ENCODE results near the gene IGF2.

IGF2 gene

DNA sequence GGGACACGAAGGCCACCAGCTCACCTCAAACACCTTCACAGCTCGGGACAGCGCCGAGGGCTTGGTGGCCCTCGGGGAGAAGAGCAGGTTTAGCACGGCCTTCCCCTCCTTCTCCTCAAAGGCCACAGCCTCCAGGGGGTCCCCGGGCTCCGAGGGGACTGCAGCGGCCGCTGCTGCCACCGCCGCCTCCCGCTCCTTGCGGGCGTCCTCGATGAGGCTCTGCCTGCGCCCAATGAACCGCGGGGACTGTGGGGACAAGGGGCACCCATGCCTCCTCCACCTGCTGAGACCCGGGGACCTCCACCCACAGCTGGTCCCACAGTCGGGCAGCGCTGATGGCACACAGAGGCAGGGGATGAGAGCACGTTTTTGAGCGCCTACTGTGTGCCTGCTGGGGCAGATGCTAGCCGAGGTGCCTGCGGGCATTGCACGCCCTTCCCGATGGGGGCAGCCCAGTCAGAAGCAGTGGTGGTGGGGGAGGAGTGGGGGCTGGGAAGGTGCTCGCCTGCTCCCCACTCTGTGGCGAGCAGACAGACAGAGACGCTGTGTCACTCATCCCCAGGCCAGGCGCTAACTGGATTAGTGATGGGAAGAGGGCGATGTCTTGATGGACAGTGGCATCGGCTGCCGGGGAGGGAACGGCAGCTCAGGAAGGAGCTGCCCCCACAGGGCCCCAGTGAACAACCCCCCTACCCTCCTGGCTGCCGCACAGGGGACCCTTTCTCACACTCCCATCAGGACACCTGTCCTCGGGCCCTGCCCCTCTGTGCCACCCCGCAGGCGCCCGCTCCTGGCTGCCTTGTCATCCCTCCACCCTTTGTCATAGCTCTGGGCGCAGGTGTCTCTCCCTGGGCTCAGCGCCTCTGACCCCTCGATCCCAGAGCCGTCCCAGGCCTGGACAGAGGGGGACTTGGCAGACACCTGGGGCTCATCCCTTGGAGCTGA is 30.7 kb upstream of the IGF2 start:
- no peak for DNase-seq

DNA sequence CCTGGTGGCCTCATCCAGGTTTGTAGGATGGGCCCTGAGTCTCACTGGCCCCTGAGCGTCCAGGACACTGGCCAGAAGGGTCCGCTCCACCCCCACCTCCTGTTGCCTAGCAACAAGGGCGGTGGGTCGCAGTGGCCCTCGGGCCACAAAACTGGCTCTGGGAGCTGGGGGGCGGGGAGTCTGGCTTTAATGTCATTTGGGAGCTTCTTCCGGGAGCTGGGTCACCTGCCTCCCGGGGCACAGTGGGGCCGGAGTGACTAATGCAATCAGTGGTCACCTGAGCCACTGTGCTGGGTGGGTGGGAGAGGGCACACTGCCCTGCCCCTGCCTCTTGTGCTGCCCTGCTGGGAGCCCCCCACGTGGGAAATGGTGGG is 29.8 kb upstream of the IGF2 start:
- DNase-seq: no peak

DNA sequence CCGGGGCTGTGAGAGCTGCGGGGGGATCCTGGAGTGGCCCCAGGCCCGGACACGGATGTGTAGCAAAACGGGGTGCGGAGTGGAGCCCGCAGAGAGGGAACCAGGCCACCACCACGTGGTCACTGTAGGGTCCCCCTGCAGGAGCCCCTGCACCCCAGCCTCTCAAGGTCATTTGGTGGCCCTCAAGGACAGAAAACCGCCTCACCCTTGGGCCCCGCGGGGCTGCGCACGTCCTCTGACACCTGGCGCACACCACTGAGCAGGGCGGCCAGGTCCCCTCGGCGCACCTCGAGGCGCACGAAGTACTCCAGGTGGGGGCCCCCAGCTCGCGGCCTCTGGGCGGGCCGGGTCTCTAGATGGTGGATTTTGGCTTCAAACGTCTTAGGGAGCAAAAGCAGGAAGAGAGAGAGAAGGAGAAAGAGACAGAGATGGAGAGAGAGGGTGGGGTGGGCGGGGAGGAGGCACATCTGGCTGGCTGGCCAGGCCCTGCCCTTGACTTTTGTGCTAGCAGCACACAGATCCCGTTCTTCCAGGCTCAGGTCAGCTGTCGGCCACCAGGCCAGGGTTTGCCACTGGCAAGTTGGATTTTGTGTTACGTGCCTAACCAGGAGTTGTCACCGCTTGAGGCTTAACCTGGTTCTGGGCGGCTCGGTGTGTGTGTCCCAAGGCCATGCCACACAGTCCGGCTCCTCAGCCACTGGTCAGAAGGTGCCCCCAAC is 29.3 kb upstream of the IGF2 start:
- DNase-seq: no peak

- DNase-seq: no peak
Measured at GRCh38 chr11:2167141-2168045, 28.2 kb upstream of the IGF2 start.

DNA sequence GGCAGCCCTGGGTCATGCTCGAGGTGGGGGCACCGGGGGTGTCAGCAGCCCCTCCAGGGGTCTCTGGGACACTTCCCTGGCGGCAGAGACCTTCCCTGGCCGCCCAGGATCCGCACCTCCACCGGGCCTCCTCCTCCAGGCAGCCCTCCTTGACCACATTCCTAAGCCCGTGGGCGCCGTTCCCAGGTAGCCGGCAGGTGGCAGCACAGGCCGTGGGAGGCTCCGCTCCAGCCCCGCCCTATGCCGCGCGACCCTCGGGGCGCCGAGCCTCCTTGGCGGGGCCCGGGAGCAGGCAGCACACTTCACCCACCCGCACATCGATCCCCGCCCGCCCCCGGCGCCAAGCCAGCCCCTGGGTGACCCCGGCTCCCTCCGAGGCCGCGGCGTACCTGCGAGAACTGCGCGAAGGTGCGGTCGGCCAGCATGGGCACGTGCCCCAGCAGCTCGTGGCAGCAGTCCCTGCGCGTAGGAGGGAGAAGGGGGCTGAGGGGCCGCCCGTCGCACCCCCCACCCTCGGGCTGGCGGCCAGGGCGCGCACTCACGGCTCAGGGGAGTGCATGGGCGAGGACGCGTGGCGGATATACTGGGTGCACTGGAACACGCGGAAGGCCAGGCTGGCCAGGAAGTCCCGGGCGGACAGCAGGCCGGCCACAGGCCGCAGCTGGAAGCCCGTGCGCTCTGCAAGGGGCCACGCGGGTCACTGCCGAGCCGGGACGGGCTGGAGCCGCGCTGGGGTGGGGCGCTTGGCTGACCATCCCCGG is 27.1 kb upstream of the IGF2 start:
- peak; percentile 20 to 22 for DNase-seq

- no peak for DNase-seq
Measured at GRCh38 chr11:2165571-2165970, 26.4 kb upstream of the IGF2 start.

DNA sequence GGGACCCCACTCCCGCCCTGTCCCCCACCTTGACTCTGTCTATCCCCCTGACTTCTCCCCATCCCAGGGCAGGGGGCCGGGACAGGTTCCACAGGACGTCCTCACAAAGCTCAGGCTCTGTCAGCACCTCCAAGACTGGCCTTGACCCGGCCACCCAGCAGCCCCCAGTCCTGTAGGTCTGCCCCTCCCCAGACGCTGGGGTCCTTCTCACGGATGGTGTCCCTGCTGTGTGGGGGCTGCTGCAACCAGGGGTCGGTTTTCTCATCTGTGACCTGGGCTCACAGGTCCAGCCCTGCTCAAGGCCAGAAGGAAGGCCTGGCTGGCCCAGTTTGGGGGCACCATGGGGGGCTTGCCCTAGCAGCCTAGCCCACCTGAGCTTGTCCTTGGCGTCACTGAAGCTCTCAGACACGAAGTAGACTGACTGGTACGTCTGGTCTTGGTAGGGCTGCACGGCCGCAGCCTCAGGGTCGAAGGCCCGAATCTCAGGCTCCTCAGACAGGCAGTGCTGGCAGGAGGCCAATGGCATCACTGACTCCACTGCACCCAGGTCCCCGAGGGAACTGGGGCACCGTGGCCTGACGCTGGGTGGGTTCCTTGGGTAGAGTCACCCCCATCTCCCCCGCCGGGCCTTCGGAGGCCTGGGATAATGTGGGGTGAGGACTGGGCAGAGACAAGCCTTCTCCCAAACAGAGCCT is 25.8 kb upstream of the IGF2 start:
- DNase-seq: no peak

GRCh38 chr11:2164081-2164480 is 24.9 kb upstream of the IGF2 start:
- DNase-seq: no peak

GRCh38 chr11:2163428-2163978 is 24.3 kb upstream of the IGF2 start:
- no peak for DNase-seq

DNA sequence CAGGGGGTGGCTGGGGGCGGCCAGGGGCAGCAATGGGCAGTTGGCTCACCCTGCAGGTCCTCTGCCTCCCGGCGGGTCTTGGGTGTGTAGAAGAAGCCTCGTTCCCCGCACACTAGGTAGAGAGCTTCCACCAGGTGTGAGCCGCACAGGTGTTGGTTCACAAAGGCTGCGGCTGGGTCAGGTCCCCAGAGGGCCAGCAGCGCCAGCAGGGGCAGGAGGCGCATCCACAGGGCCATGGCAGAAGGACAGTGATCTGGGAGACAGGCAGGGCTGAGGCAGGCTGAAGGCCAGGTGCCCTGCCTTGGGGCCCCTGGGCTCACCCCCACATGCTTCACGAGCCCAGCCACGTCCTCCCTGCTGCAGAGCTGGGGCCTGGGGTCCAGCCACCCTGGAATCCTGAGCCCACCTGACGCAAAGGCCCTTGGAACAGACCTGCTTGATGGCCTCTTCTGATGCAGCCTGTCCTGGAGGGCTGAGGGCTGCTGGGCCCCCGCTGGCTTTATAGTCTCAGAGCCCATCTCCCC is 21.6 kb upstream of the IGF2 start, which contains the start of gene INS:
TSS of gene INS (minus strand) at position 474 of the 524 bp plus-strand sequence. CDS start at position 236, 238 bp downstream.
- no peak for DNase-seq

- DNase-seq: no peak
Measured at GRCh38 chr11:2159536-2160413, 20.6 kb upstream of the IGF2 start.

- DNase-seq: no peak
Measured at GRCh38 chr11:2158966-2159365, 19.8 kb upstream of the IGF2 start.

DNA sequence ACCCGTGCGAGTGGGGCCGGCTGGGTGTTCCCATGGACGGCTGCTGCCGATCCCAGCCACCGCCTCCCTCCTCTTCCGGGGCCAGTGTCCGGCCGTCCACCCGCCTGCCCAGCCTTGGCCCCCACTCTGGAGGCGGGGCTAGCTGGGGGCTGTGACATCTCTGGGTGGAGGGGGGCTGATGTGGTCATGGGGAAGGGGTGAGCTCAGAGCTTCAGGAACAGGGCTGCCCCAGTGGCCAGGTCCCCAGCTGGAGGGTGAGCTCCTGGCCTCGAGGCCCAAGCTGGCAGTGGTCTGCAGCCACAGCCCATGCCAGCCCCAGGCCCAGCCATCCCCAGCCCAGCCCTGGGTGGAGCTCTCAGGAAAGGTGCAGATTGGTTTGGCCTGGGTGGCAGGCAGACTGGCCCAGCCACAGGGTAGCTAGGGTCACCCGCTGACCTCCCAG is 19.1 kb upstream of the IGF2 start:
- DNase-seq: no peak

DNA sequence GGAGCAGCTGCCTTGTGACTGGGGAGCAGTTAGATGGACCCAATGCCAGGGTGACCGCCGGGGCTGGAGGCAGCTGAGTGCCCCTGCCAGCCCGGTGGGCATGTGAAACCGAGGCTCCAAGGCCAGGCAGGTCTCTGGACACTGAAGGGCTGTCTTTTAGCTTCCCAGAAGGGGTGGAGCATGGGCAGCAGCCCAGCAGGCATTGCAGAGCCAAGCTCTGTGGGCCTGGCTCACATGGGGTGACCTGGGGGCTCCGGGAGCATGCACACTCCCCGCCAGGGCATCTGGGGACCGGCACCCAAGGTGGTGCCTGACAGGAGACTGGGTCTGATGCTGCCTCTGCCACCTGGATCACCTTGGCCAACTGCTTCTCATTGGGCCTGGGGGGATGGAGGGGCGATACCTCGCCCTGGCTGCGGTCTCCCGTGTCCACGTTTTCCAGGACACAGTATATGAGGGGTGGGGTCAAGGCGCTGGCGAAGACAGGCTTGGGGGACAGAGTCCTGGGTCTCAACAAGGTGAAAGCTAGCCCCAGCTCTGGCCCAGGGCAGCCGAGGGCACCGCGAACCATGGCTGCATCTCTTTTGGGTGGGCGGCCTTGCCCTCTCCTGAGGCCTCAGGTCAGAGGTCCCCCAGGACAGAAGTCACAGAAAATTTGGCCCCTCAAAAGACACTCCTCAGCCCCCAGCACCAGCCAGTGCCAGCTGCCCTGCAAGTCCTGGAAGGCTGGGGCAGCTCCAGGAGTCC is 18.3 kb upstream of the IGF2 start:
- DNase-seq: no peak

GRCh38 chr11:2156416-2157182 is 17.4 kb upstream of the IGF2 start:
- DNase-seq: peak; percentile 37 to 45

DNA sequence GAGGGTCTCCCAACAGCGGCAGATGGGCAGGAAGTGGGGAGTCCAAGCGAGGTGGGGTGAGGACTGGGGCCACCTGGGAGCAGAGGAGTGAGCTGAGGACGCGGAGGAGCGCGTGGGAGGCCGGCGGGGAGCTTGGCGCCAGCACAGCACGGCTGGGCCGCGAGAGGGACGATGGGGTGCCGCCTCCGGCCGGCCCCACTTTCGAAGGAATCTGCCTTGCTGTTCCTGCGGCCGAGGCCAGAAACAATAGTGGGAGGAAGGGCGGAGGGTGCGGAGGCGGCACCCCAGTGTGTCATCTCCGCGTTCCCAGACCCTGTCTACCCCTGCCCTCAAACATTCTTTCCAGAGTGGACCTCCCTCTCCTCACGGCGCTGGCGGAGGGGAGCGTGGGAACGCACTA is 16.3 kb upstream of the IGF2 start:
- no peak for DNase-seq

DNA sequence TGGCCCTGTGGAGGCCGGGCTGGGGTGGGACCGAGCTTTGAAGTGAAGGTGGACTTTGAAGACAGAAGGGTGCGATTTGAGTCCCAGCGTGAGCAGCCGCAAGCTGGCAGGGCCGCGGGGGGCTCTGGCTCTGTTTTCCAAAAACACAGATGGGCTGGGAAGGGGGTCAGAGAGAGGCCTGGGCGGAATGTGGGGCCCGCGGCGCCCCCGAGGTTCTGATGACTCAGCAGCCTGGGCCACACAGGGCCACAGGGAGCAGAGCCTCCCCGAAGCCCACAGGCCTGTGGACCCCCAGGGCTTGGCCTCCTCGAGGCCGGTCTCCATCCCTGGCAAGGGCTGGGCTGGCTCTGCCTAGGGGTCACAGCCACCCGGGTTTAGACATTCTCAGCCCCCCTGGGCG is 15.7 kb upstream of the IGF2 start:
- no peak for DNase-seq

DNA sequence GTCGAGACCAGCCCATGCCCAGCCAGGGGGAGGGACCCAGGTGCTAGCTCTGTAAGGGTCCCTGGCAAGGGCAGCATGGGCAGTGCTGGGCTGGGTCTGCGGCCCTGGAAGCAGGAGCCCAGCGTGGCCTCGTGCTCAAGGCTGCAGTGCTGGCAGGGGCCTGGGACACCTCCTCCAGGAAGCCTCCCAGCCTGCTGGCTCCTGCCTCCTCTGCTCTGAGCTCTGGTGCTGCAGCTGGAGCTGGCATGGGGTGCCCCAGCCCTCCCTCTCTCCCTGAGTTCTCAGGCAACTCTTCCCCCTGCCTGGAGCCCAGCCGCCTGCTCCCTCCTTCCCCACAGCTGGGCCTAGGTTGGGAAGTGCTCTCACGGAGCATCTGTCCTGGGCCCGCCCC is 15.0 kb upstream of the IGF2 start:
- no peak for DNase-seq

Data from CD4-positive, alpha-beta T cell treated with Interferon alpha-2 for 1 hour (primary cell).